K562 (cell line): Measurements from ENCODE around the gene MEIG1. TPM values are rescaled to one million over a fixed set of nuclear protein-coding genes. Genes with fewer than 3 reads are reported as not detected.
A peak's percentile ranks its signal among the peaks of the same experiment; 100 is the strongest.

ENCODE experiments used
- ARNT ChIP-seq, 2 experiments: fragments of 450-650 bp; IDR thresholded peaks; 2 replicates each; pipeline ENCODE4 v1.6.1; 2016; ENCODE audit warnings: mild to moderate bottlenecking in 1 of 2
- CXXC5 ChIP-seq: fragments of 250-450 bp; sonication (Bioruptor Pico); IDR thresholded peaks from 2 replicates; pipeline ENCODE4 v1.8.0; 2022; ENCODE audit warnings: inconsistent platforms, mild to moderate bottlenecking, moderate library complexity
- E2F4 ChIP-seq: sonication (generic); formaldehyde crosslinking; IDR thresholded peaks from 2 replicates; pipeline ENCODE4 v1.8.0; 2022; ENCODE audit warnings: mild to moderate bottlenecking, low read depth, missing genetic modification reagents
- GATA2 ChIP-seq: sonication (generic); formaldehyde crosslinking; IDR thresholded peaks from 2 replicates; pipeline ENCODE4 v1.4.0; 2020; ENCODE audit warnings: mild to moderate bottlenecking, missing genetic modification reagents
- GTF2F1 ChIP-seq: IDR thresholded peaks from 2 replicates; pipeline ENCODE4 v1.6.1; 2011; ENCODE audit warnings: low read depth, low read length, improper control_type of control experiment
- HIVEP1 ChIP-seq: fragments of 250-450 bp; sonication (Bioruptor Pico); IDR thresholded peaks from 2 replicates; pipeline ENCODE4 v1.4.0; 2020; ENCODE audit warnings: mild to moderate bottlenecking
- MAX ChIP-seq: sonication (generic); formaldehyde crosslinking; IDR thresholded peaks from 2 replicates; pipeline ENCODE4 v1.9.0; 2022; ENCODE audit warnings: mild to moderate bottlenecking, missing genetic modification reagents
- MEF2A ChIP-seq: IDR thresholded peaks from 2 replicates; pipeline ENCODE4 v1.6.1; 2011; ENCODE audit warnings: low read depth, mild to moderate bottlenecking, low read length, moderate library complexity; ENCODE audit not compliant: control insufficient read depth
- MLLT1 ChIP-seq, 2 experiments: fragments of 450-650 bp; IDR thresholded peaks; 2 replicates each; pipeline ENCODE4 v1.6.1; 2016
- OTX1 ChIP-seq: fragments of 450-650 bp; formaldehyde crosslinking; IDR thresholded peaks from 2 replicates; pipeline ENCODE4 v1.4.0; 2022; ENCODE audit warnings: mild to moderate bottlenecking
- PHB2 ChIP-seq: fragments of 450-650 bp; IDR thresholded peaks from 2 replicates; pipeline ENCODE4 v1.6.1; 2017; ENCODE audit warnings: low read depth
- RB1 ChIP-seq: fragments of 450-650 bp; IDR thresholded peaks from 2 replicates; pipeline ENCODE4 v1.6.1; 2017; ENCODE audit warnings: low read depth, mild to moderate bottlenecking
- RFX7 ChIP-seq: fragments of 250-450 bp; sonication (Bioruptor Pico); IDR thresholded peaks from 2 replicates; pipeline ENCODE4 v1.5.1; 2021; ENCODE audit warnings: mild to moderate bottlenecking
- SMAD1 ChIP-seq: fragments of 150-350 bp; IDR thresholded peaks from 2 replicates; pipeline ENCODE4 v1.6.1; 2014; ENCODE audit warnings: low read length, low read depth; ENCODE audit not compliant: partially characterized antibody
- TBP ChIP-seq: optimal IDR thresholded peaks from 2 replicates; pipeline ENCODE3; 2011; ENCODE audit warnings: low read depth, low read length, improper control_type of control experiment
- VEZF1 ChIP-seq: fragments of 200-800 bp; sonication (Bioruptor generic); IDR thresholded peaks from 2 replicates; pipeline ENCODE4 v1.6.1; 2017; ENCODE audit warnings: missing genetic modification characterization, missing compliant biosample characterization
- YY1 ChIP-seq, 3 experiments: IDR thresholded peaks; 2 replicates each; pipeline ENCODE4 v1.6.1; 2011; ENCODE audit warnings: low read length in 2 of 3, mild to moderate bottlenecking in 2 of 3, moderate library complexity in 2 of 3, borderline replicate concordance in 1 of 3, control low read depth in 1 of 3, low read depth in 1 of 3; ENCODE audit not compliant: insufficient read depth in 3 of 3, insufficient replicate concordance in 2 of 3, control insufficient read depth in 1 of 3, insufficient read length in 1 of 3; ENCODE audit errors: extremely low read depth in 1 of 3
- ZNF12 ChIP-seq: sonication (generic); formaldehyde crosslinking; IDR thresholded peaks from 2 replicates; pipeline ENCODE4 v1.4.0; 2020; ENCODE audit warnings: mild to moderate bottlenecking, missing genetic modification reagents
- ZNF175 ChIP-seq: fragments of 200-800 bp; sonication (Bioruptor generic); IDR thresholded peaks from 2 replicates; pipeline ENCODE4 v1.6.1; 2016; ENCODE audit warnings: low read depth, mild to moderate bottlenecking, missing genetic modification characterization, missing compliant biosample characterization
- ZNF24 ChIP-seq: fragments of 450-650 bp; IDR thresholded peaks from 2 replicates; pipeline ENCODE4 v1.6.1; 2016
- ZNF436 ChIP-seq: fragments of 250-450, 450-650 bp; sonication (Bioruptor Pico); formaldehyde crosslinking; IDR thresholded peaks from 2 replicates; pipeline ENCODE4 v1.7.0; 2020; ENCODE audit warnings: mild to moderate bottlenecking
- ZNF589 ChIP-seq: fragments of 200-800 bp; sonication (Bioruptor generic); IDR thresholded peaks from 2 replicates; pipeline ENCODE4 v1.6.1; 2016; ENCODE audit warnings: low read depth, missing genetic modification characterization, missing compliant biosample characterization
- ZNF830 ChIP-seq: fragments of 250-450 bp; sonication (Bioruptor Pico); IDR thresholded peaks from 2 replicates; pipeline ENCODE4 v1.5.0; 2021; ENCODE audit warnings: mild to moderate bottlenecking
- polyA plus RNA-seq, 8 experiments: library from polyadenylated mRNA; depleted of rRNA in 4 of 8; stranded (reverse) in 5 of 8; unstranded in 3 of 8; fragments of >200 nt; fragmentation: Nextera tagmentation in 2 of 8; fragmentation: Illumina TruSeq in 1 of 8; extraction: Ambion mirVana in 2 of 8; extraction: Trizol in 1 of 8; gene quantifications; 2 replicates each; pipeline versions ENCODE4 v1.2.1 to v1.2.3, GENCODE V29; 2011 to 2014; ENCODE audit warnings: inconsistent platforms in 1 of 8, missing spikeins in 1 of 8
- total RNA-seq, 7 experiments: library from RNA; depleted of rRNA in 6 of 7; stranded (reverse); fragments of >200 nt in 6 of 7; fragmentation: Illumina TruSeq in 2 of 7; extraction: Trizol in 2 of 7; gene quantifications; 2 replicates each; pipeline versions ENCODE4 v1.2.1 to v1.2.3, GENCODE V29; 2011 to 2021; ENCODE audit warnings: low replicate concordance in 1 of 7

The MEIG1 gene
- total and polyA plus RNA-seq, 9 of the 15 experiments (the other 6 are each of a cell fraction or from before 2014, with no cell fraction given): 0.19 to 1.7 (median 0.54) TPM; not detected in 3

GRCh38 chr10:14954001-14954770, 5.0 kb upstream of the MEIG1 start, which contains the start of gene DCLRE1C (continued):
- TF ChIP-seq ARNT (IDR thresholded peaks at IDR 0.05): peak in 1 of 2 experiments; percentile 75; a peak in 1 of 4 replicates
- TF ChIP-seq SMAD1: peak; percentile 37
- no peak for TF ChIP-seq PHB2
- no peak for TF ChIP-seq ZNF24
- no peak for TF ChIP-seq OTX1 (CRISPR knock-in tag)
- no peak for TF ChIP-seq HIVEP1 (CRISPR knock-in tag)
- no peak for TF ChIP-seq ZNF12 (CRISPR knock-in tag)
- TF ChIP-seq GATA2 (CRISPR knock-in tag): no peak
- peak; percentile 69; the same call in 1 of the 2 replicates for TF ChIP-seq RB1
- TF ChIP-seq VEZF1 (CRISPR knock-in tag): peak; percentile 64
- TF ChIP-seq MEF2A: no peak
- no peak for TF ChIP-seq GTF2F1
- TF ChIP-seq CXXC5 (CRISPR knock-in tag): peak; percentile 86
- no peak for TF ChIP-seq ZNF436 (CRISPR knock-in tag)
- peak in 1 of 2 experiments; percentile 71; a peak in 1 of 4 replicates for TF ChIP-seq MLLT1 (IDR thresholded peaks at IDR 0.05)
- peak; percentile 91 for TF ChIP-seq MAX
- no peak for TF ChIP-seq ZNF830 (CRISPR knock-in tag)
- no peak for TF ChIP-seq ZNF175 (CRISPR knock-in tag)
- TF ChIP-seq RFX7: no peak
- no peak for TF ChIP-seq ZNF589 (CRISPR knock-in tag)
- peak; percentile 71 for TF ChIP-seq TBP
- peak; percentile 97 for TF ChIP-seq E2F4
- no peak for TF ChIP-seq YY1 (IDR thresholded peaks at IDR 0.05; ENCODE audit: borderline replicate concordance in 1 of 3, control insufficient read depth in 1 of 3, extremely low read depth in 1 of 3, insufficient read depth in 3 of 3, insufficient read length in 1 of 3, insufficient replicate concordance in 2 of 3, low read depth in 1 of 3, low read length in 2 of 3)
